ENCODE results near the gene TMEM175.

Gene TMEM175

DNA sequence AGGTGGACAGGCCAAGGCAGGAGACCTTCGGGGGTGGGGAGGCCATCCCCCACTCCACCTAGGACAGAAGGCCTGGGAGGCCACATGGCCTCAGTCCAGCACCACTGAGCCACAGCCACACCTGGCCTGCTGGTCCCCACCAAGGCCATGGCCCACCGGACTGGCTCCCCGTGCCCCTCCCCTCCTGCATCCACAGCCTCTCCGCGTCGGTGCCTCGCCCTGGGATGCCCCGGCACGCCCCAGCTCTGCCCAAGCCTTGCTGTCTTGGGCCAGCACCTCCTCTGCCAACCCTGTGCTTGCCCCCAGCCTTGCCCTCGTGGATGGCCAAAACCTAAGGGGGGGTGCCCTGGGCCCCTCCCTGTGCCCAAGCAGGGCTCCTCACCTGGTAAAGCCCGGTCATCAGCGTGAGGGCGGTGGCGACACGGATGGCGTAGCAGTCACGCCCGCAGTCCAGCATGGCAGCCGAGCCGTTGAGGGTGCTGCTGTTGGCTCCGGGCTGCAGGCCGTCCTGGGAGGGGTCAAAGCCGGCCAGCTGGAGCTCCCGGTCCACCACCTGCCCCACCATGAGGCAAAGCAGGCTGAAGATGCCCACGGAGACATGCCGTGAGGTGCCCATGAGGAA is 58.6 kb downstream of the TMEM175 start:
- no peak for ATAC-seq
- no peak for TF ChIP-seq GLIS3 (CRISPR knock-in tag; IDR thresholded peaks at IDR 0.05)
- TF ChIP-seq ZFP30 (CRISPR knock-in tag; IDR thresholded peaks at IDR 0.05) = no peak
- TF ChIP-seq OSR1 (CRISPR knock-in tag; IDR thresholded peaks at IDR 0.05) = no peak
- no peak for TF ChIP-seq BACH2 (CRISPR knock-in tag; IDR thresholded peaks at IDR 0.05; ENCODE audit: borderline replicate concordance)
- no peak for TF ChIP-seq ZFP3 (CRISPR knock-in tag; IDR thresholded peaks at IDR 0.05)
- no peak for TF ChIP-seq ISL1 (CRISPR knock-in tag; IDR thresholded peaks at IDR 0.05)
- TF ChIP-seq ESRRG (CRISPR knock-in tag; IDR thresholded peaks at IDR 0.05) = no peak
- TF ChIP-seq SNAI2 (CRISPR knock-in tag; IDR thresholded peaks at IDR 0.05) = no peak
- TF ChIP-seq TOX (CRISPR knock-in tag; IDR thresholded peaks at IDR 0.05; ENCODE audit: borderline replicate concordance) = no peak
- TF ChIP-seq CREB5 (CRISPR knock-in tag; IDR thresholded peaks at IDR 0.05; ENCODE audit: low read depth) = no peak
- TF ChIP-seq PPARA (CRISPR knock-in tag; IDR thresholded peaks at IDR 0.05; ENCODE audit: borderline replicate concordance) = no peak
- no peak for TF ChIP-seq TSHZ2 (CRISPR knock-in tag; IDR thresholded peaks at IDR 0.05)
- no peak for TF ChIP-seq ARNTL (CRISPR knock-in tag; IDR thresholded peaks at IDR 0.05; ENCODE audit: borderline replicate concordance, low read depth)
- TF ChIP-seq, protein P1, sequence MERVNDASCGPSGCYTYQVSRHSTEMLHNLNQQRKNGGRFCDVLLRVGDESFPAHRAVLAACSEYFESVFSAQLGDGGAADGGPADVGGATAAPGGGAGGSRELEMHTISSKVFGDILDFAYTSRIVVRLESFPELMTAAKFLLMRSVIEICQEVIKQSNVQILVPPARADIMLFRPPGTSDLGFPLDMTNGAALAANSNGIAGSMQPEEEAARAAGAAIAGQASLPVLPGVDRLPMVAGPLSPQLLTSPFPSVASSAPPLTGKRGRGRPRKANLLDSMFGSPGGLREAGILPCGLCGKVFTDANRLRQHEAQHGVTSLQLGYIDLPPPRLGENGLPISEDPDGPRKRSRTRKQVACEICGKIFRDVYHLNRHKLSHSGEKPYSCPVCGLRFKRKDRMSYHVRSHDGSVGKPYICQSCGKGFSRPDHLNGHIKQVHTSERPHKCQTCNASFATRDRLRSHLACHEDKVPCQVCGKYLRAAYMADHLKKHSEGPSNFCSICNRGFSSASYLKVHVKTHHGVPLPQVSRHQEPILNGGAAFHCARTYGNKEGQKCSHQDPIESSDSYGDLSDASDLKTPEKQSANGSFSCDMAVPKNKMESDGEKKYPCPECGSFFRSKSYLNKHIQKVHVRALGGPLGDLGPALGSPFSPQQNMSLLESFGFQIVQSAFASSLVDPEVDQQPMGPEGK (CRISPR knock-in tag; IDR thresholded peaks at IDR 0.05; ENCODE audit: borderline replicate concordance) = no peak
- no peak for TF ChIP-seq TCF4 (CRISPR knock-in tag; IDR thresholded peaks at IDR 0.05; ENCODE audit: borderline replicate concordance)
- TF ChIP-seq CSDC2 (CRISPR knock-in tag; IDR thresholded peaks at IDR 0.05) = no peak

GRCh38 chr4:991451-992296 is 59.4 kb downstream of the TMEM175 start:
- no peak for ATAC-seq
- TF ChIP-seq CSRNP3 (CRISPR knock-in tag; IDR thresholded peaks at IDR 0.05) = no peak
- TF ChIP-seq CREB5 (CRISPR knock-in tag; IDR thresholded peaks at IDR 0.05; ENCODE audit: low read depth) = no peak
- TF ChIP-seq CSDC2 (CRISPR knock-in tag; IDR thresholded peaks at IDR 0.05) = no peak
- TF ChIP-seq ZNF70 (CRISPR knock-in tag; IDR thresholded peaks at IDR 0.05) = no peak
- TF ChIP-seq TOX (CRISPR knock-in tag; IDR thresholded peaks at IDR 0.05; ENCODE audit: borderline replicate concordance) = no peak
- TF ChIP-seq TSHZ2 (CRISPR knock-in tag; IDR thresholded peaks at IDR 0.05) = no peak
- no peak for TF ChIP-seq ZC3H10 (CRISPR knock-in tag; IDR thresholded peaks at IDR 0.05)
- TF ChIP-seq, protein P1 (CRISPR knock-in tag; IDR thresholded peaks at IDR 0.05; ENCODE audit: borderline replicate concordance) = no peak
- TF ChIP-seq POU6F1 (CRISPR knock-in tag; IDR thresholded peaks at IDR 0.05; ENCODE audit: borderline replicate concordance, low read depth) = no peak
- TF ChIP-seq BACH2 (CRISPR knock-in tag; IDR thresholded peaks at IDR 0.05; ENCODE audit: borderline replicate concordance) = no peak

Measured in SK-N-SH treated with all-trans-retinoic acid at 6 μM for 48 hours (cell line).